HG02973 (cell line): ENCODE data around the gene CYP4F22.
"Not testable (repeated sequence)": the region's sequence is repeated elsewhere in the genome, so short reads cannot be mapped to it uniquely, and the experiment has no call there.

ENCODE experiments used
- ATAC-seq: cut with Tn5 transposase; IDR thresholded peaks from one replicate; pipeline ENCODE4 v1.9.1; 2021; ENCODE audit warnings: moderate library complexity; ENCODE audit not compliant: unreplicated experiment

CYP4F22 gene

DNA sequence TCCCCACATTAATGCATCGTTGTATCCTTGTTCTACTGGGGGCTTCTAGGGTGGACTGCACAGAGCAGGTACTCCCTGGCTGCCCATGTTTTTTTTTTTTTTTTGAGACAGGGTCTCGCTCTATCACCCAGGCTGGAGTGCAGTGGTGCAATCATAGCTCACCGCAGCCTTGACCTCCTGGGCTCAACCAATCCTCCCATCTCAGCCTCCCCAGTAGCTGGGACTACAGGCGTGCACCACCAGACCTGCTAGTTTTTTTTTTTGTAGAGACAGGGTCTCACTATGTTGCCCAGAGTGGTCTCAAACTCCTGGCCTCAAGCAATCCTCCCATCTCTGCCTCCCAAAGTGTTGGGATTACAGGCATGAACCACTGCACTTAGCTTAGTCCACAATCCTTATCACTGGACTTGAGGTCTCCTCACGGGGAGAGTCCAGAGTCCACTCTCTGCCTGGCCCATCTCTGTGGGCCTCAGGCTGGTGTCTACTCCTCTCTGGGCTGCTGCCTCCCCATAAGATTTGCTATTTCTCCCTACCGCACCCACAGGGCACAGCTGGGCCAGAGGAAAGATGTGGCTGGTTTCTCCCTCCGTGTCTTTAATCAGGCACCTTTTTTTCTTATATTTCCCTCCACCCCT is 56.3 kb downstream of the CYP4F22 start:
- no peak for ATAC-seq

DNA sequence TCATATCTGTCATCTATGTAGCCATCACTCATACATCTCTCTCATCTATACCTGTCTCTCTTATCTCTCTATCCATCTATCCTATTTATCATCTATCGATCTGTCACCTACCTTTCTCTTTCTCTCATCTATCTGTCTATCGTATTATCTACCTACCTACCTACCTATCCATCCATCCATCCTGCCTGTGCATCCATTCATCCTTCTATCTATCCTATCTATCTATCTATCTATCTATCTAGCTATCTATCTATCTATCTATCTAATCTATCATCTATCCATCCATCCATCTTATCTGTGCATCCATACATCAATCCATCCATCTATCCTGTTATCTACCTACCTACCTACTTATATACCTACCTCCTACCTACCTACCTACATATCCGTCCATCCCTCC is 62.1 kb downstream of the CYP4F22 start:
- ATAC-seq = no peak

DNA sequence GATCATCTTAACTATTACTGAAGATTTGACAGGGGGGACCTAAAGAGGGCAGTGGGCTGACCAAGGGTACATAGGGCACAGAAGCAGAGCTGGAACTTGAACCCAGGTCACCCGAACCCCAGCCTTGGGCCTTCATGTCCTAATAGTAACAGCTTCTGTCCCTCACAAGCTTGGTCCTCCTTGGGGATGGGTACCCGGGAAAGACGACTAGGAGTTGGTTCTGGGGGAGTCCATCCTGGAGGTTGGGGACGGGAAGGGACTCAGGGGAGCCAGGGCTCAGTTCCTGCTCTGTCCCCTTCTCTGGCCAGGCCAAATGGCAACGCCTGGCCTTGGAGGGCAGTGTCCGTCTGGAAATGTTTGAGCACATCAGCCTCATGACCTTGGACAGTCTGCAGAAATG is 67.1 kb downstream of the CYP4F22 start:
- ATAC-seq = no peak

- no peak for ATAC-seq
Observed at GRCh38 chr19:15576526-15577156, 68.3 kb downstream of the CYP4F22 start.

- no peak for ATAC-seq
Observed at GRCh38 chr19:15577184-15577771, 69.0 kb downstream of the CYP4F22 start.

DNA sequence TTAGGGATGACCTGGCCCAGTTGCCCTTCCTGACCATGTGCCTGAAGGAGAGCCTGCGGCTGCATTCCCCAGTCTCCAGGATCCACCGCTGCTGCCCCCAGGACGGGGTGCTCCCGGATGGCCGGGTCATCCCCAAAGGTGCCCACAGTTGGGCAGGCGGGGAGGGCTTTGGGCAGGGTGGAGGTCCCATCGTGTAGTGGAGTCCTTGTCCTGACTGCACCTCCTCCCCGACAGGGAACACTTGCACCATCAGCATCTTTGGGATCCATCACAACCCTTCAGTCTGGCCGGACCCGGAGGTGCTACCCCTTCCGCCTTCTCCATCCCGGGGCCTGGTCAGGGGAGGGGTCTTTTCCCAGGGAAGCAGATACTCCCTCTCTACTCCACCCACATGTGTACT is 75.0 kb downstream of the CYP4F22 start:
- no peak for ATAC-seq

DNA sequence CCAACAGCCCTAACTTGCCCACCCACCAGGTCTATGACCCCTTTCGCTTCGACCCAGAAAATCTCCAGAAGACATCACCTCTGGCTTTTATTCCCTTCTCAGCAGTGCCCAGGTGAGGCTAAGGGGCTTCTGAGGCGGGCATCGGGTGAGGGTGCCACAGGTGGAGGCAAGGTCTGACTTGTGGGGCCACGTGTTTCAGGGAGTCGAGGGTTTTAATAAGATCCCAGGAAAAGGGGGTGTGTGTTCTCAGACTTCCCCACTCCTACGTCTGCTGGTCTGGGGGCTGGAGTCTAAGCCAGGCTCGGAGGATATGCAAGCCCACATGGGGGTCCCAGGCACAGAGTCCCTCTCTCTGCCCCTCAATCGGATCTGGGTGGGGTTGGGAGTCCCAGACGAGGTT is 75.8 kb downstream of the CYP4F22 start:
- no peak for ATAC-seq

DNA sequence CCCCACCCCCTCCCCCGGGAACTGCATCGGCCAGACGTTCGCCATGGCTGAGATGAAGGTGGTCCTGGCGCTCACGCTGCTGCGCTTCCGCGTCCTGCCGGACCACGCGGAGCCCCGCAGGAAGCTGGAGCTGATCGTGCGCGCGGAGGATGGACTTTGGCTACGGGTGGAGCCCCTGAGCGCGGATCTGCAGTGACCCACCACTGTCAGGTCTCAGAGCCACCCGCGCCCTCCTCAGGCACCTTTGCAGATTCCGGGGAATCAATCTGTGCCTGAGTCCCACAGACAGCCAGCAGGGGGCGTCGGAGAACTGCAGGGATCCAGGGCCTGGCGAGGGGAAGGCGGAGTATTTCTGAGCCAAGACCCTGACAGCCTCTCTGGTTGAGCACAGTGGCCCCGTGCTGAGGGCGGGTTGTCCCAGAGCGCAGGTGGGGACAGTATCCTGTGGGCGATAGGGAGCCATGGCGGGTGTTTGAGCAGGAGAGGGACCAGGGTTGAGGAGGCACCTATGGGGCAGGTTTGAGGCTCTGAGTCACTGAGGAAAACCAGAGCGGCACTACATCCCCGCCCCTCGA is 76.3 kb downstream of the CYP4F22 start:
- ATAC-seq = no peak

GRCh38 chr19:15587663-15588062 is 79.3 kb downstream of the CYP4F22 start:
- ATAC-seq = no peak

- no peak for ATAC-seq
Observed at GRCh38 chr19:15588265-15588664, 79.9 kb downstream of the CYP4F22 start.

DNA sequence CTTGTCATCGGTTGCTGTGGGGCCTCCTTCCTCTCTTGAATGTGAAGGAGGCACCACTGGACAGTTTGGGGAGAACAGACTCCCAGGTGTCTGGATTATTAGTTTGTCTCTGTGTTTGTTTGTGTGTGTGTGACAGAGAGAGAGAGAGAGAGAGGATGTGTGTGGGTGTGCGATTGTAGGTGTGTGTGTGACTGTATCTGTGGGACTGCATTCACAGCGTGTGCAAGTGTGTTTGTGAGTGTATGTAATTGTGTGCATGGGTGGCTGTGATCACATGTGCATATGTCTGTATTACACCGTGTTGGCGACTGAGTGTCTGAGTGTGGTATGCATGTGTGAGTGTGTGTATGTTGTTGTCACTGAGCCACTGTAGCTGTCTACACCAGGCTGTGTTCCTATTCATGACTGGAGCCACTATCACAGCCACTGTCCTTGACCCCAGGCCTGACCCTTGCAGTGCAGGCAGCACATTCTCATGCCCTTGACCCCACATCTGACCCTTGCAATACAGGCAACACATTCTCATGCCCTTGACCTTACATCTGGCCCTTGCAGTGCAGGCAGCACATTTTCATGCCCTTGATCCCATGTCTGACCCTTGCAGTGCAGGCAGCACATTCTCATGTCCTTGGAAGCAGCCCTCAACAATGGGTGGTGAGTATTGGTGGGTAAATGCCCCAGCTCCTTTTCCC is 81.6 kb downstream of the CYP4F22 start:
- no peak for ATAC-seq

DNA sequence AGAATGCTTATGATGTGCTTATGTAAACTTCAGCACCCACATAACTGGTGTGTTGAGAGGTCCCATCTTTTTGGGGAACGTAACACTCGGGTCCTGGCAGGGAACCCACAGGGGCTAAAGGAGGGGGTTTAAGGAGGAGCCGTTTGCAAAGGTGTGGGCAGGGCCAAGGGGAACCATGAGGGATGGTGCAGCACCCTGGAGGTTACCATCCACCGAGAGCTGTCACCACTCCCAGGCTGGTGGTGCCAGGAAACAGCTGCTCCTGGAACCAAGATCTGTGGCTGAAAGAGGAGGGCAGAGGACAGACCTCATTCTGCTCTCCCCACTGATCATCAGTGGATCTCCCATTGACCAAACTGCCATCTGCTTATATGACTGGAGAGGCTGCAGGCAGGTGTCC is 83.5 kb downstream of the CYP4F22 start:
- ATAC-seq = no peak

DNA sequence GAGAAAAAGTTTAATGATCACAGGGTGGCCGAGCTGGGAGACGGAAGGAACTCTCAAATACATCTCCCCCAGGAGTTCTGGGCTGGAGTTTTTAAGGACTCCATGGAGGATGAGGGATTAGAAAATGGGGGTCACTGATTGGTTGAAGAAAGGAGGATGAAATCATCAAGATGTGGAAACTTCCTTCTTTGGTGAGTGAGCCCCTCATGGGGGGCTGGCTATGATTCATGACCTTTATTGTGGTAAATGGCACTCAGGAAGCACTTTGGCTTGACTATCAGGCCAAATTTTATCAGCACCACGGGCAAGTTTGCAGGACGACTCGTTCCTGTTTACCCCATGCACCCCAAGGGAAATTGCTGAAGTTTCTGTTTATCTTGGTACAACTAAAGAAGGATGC is 84.2 kb downstream of the CYP4F22 start:
- ATAC-seq = not testable (repeated sequence)

DNA sequence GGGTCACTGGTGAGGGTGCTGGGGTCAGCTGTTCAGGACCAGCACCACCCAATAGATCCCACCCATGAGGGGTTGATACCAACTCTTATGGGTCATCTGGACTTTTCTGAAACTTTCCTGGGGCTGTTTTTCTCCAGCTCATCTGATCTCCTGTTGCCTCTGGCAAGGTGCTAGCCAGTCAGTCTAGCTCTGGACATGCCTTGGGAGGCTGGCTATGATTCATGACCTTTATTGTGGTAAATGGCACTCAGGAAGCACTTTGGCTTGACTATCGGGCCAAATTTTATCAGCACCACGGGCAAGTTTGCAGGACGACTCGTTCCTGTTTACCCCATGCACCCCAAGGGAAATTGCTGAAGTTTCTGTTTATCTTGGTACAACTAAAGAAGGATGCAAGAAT is 85.4 kb downstream of the CYP4F22 start:
- ATAC-seq = not testable (repeated sequence)

- ATAC-seq = no peak
Observed at GRCh38 chr19:15595069-15595468, 86.7 kb downstream of the CYP4F22 start.
